Left lung (tissue), 10 donors: ENCODE results near the gene XXYLT1. TPM values are rescaled to one million over a fixed set of nuclear protein-coding genes. Genes with fewer than 3 reads are reported as not detected.

ENCODE experiments used
- ATAC-seq: fragments of 200-7000 bp; cut with Tn5 transposase; one replicate; pipeline ENCODE4 v1.9.1; 2020; ENCODE audit warnings: moderate library complexity
- DNase-seq, 4 donors: peaks; one replicate each; pipeline ENCODE4 v3.0.0-alpha.2; 2013 to 2020
- H3K27ac ChIP-seq, 2 donors: fragments of 200-600 bp; sonication (generic) in 1 of 2; one replicate each; pipeline versions ENCODE4 v1.5.0 to v1.8.0; 2020 to 2021
- H3K27me3 ChIP-seq, 2 donors: fragments of 200-600 bp; sonication (generic) in 1 of 2; one replicate each; pipeline versions ENCODE4 v1.5.0 to v1.8.0; 2020 to 2021
- H3K36me3 ChIP-seq, 2 donors: fragments of 200-600 bp; sonication (generic) in 1 of 2; one replicate each; pipeline versions ENCODE4 v1.5.0 to v1.8.0; 2020 to 2021
- H3K4me1 ChIP-seq, 2 donors: fragments of 200-600 bp; one replicate each; pipeline ENCODE4 v1.8.0; 2021
- H3K4me3 ChIP-seq, 2 donors: fragments of 200-600 bp; sonication (generic) in 1 of 2; one replicate each; pipeline versions ENCODE4 v1.5.0 to v1.8.0; 2020 to 2021; ENCODE audit warnings: mild to moderate bottlenecking in 1 of 2
- H3K9me3 ChIP-seq, 2 donors: fragments of 200-600 bp; sonication (generic) in 1 of 2; one replicate each; pipeline versions ENCODE4 v1.5.0 to v1.8.0; 2020 to 2021
- CTCF ChIP-seq, 2 donors: fragments of 200-600 bp; sonication (generic) in 1 of 2; IDR thresholded peaks; one replicate each; pipeline versions ENCODE4 v1.5.0 to v1.8.0; 2021; ENCODE audit warnings: antibody characterized with exemption in 2 of 2
- intact Hi-C, 2 donors: fragments of 100-400 bp; cut with DNase I; formaldehyde crosslinking; loops; one replicate each; pipeline versions ENCODE4 v1.11.2 to v1.14.2; 2022
- polyA plus RNA-seq, 6 donors: library from polyadenylated mRNA; unstranded; fragments of 120-200 nt; gene quantifications; one replicate each; pipeline ENCODE4 v1.2.1, GENCODE V29; 2013; ENCODE audit not compliant: insufficient read length in 6 of 6
- total RNA-seq, 2 donors: library from RNA; stranded (reverse); fragmentation: NEBNext Ultra II Directional; extraction: Animal tissue kit (Norgen Biotek cat#: 25700); gene quantifications; one replicate each; pipeline ENCODE4 v1.2.1, GENCODE V29; 2021
- donor health status: DM: no; HTN: yes; CAD: no.
- donor health status: DM: no; HTN: no; CAD: no.

The XXYLT1 gene
- total and polyA plus RNA-seq, 8 donors, result 11.3 to 31.1 (median 25.5) TPM

GRCh38 chr3:195115600-195116406 lies 155.2 kb downstream of the XXYLT1 start:
- no peak overlapping the region for H3K4me3 ChIP-seq
- no peak for TF ChIP-seq CTCF (IDR thresholded peaks at IDR 0.05)
- intact Hi-C loops, result no loop called here
- H3K9me3 ChIP-seq, result no peaks in the 10 kb centered on the region
- DNase-seq (peak in 1 of 4 donors; percentile 30), ATAC-seq (no peak)
- no peaks in the 10 kb centered on the region for H3K36me3 ChIP-seq
- no peaks in the 10 kb centered on the region for H3K27me3 ChIP-seq
- H3K4me1 ChIP-seq, result no peaks in the 10 kb centered on the region
- no peak overlapping the region for H3K27ac ChIP-seq

GRCh38 chr3:195114786-195115599 lies 156.0 kb downstream of the XXYLT1 start:
- no peak overlapping the region for H3K27ac ChIP-seq
- ATAC-seq, result peak; percentile 55
- peak in 2 of 4 donors; percentile 27 to 35 for DNase-seq
- no peak overlapping the region for H3K4me3 ChIP-seq
- H3K9me3 ChIP-seq, result no peaks in the 10 kb centered on the region
- H3K4me1 ChIP-seq, result no peaks in the 10 kb centered on the region
- TF ChIP-seq CTCF (IDR thresholded peaks at IDR 0.05), result no peak
- no peaks in the 10 kb centered on the region for H3K36me3 ChIP-seq
- no peaks in the 10 kb centered on the region for H3K27me3 ChIP-seq
- intact Hi-C loops, result no loop called here

- intact Hi-C loops, result no loop called here
- Histone ChIP-seq H3K36me3 (no peaks in the 10 kb centered on the region), H3K27me3 (no peaks in the 10 kb centered on the region), H3K4me3 (no peak overlapping the region), H3K27ac (no peak overlapping the region), H3K4me1 (no peaks in the 10 kb centered on the region), H3K9me3 (no peaks in the 10 kb centered on the region)
- no peak for TF ChIP-seq CTCF (IDR thresholded peaks at IDR 0.05)
- peak in 1 of 4 donors; percentile 10 for DNase-seq
- no peak for ATAC-seq
These were observed 157.2 kb downstream of the XXYLT1 start for GRCh38 chr3:195113536-195114425.

- Histone ChIP-seq H3K4me1 (no peaks in the 10 kb centered on the region), H3K36me3 (no peaks in the 10 kb centered on the region), H3K9me3 (no peaks in the 10 kb centered on the region), H3K27ac (no peak overlapping the region), H3K4me3 (no peak overlapping the region), H3K27me3 (no peaks in the 10 kb centered on the region)
- intact Hi-C loops, result no loop called here
- no peak for TF ChIP-seq CTCF (IDR thresholded peaks at IDR 0.05)
- DNase-seq (no peak), ATAC-seq (no peak)
These were observed 157.9 kb downstream of the XXYLT1 start for GRCh38 chr3:195113048-195113447.
